ENCODE data around the gene IPO11.

IPO11 gene

GRCh38 chr5:62568800-62569432 is 156.4 kb downstream of the IPO11 start:
- TF ChIP-seq CTCF (IDR thresholded peaks at IDR 0.05; ENCODE audit: borderline replicate concordance, insufficient read depth, low read depth, low read length) = no peak
- no peak overlapping the region for H3K4me3 ChIP-seq (ENCODE audit: low read depth, low read length)

GRCh38 chr5:62569470-62569869 is 156.9 kb downstream of the IPO11 start:
- no peak overlapping the region for H3K4me3 ChIP-seq (ENCODE audit: low read depth, low read length)

GRCh38 chr5:62572918-62573514 is 160.5 kb downstream of the IPO11 start:
- H3K4me3 ChIP-seq (ENCODE audit: low read depth, low read length) = no peak overlapping the region
- TF ChIP-seq CTCF (IDR thresholded peaks at IDR 0.05; ENCODE audit: borderline replicate concordance, insufficient read depth, low read depth, low read length) = no peak

More at GRCh38 chr5:62569470-62569869, 156.9 kb downstream of the IPO11 start:
- no peak for TF ChIP-seq CTCF (IDR thresholded peaks at IDR 0.05; ENCODE audit: borderline replicate concordance, insufficient read depth, low read depth, low read length)

- no peak for TF ChIP-seq CTCF (IDR thresholded peaks at IDR 0.05; ENCODE audit: borderline replicate concordance, insufficient read depth, low read depth, low read length)
- no peak overlapping the region for H3K4me3 ChIP-seq (ENCODE audit: low read depth, low read length)
Measured at GRCh38 chr5:62574599-62574998, 162.0 kb downstream of the IPO11 start.

GRCh38 chr5:62575066-62575465 is 162.5 kb downstream of the IPO11 start:
- no peak overlapping the region for H3K4me3 ChIP-seq (ENCODE audit: low read depth, low read length)
- no peak for TF ChIP-seq CTCF (IDR thresholded peaks at IDR 0.05; ENCODE audit: borderline replicate concordance, insufficient read depth, low read depth, low read length)

GRCh38 chr5:62575489-62575888 is 162.9 kb downstream of the IPO11 start:
- no peak for TF ChIP-seq CTCF (IDR thresholded peaks at IDR 0.05; ENCODE audit: borderline replicate concordance, insufficient read depth, low read depth, low read length)
- no peak overlapping the region for H3K4me3 ChIP-seq (ENCODE audit: low read depth, low read length)

GRCh38 chr5:62576570-62577170 is 164.1 kb downstream of the IPO11 start:
- TF ChIP-seq CTCF (IDR thresholded peaks at IDR 0.05; ENCODE audit: borderline replicate concordance, insufficient read depth, low read depth, low read length) = no peak
- no peak overlapping the region for H3K4me3 ChIP-seq (ENCODE audit: low read depth, low read length)

All from GM12875 (cell line).